Endometrial microvascular endothelial cells (primary cell): Measurements from ENCODE around the gene OXER1. TPM values are rescaled to one million over a fixed set of nuclear protein-coding genes. Genes with fewer than 3 reads are reported as not detected.

Source experiments
- in situ Hi-C: cut with HindIII; loops from 2 replicates; pipeline ENCODE4 v1.10.0; 2017; ENCODE audit warnings: low sequenced_read_pairs, low pct_unique_long_range_greater_than_20kb; ENCODE audit errors: inconsistent ontology term
- total RNA-seq: library from RNA; depleted of rRNA; stranded (reverse); fragments of >200 nt; gene quantifications from one replicate; pipeline ENCODE4 v1.2.3, GENCODE V29; 2015; ENCODE audit errors: inconsistent ontology term

OXER1 gene
- total RNA-seq, 1 donor from 2014 or later, result not detected

- in situ Hi-C loops, result no loop called here
Observed at GRCh38 chr2:42775186-42775585, 11.3 kb upstream of the OXER1 start.

- in situ Hi-C loops, result no loop called here
Observed at GRCh38 chr2:42771546-42772153, 7.7 kb upstream of the OXER1 start.

- in situ Hi-C loops, result no loop called here
Observed at GRCh38 chr2:42770288-42771131, 6.6 kb upstream of the OXER1 start.

GRCh38 chr2:42769583-42770287 is 5.8 kb upstream of the OXER1 start:
- in situ Hi-C loops, result no loop called here

- in situ Hi-C loops, result no loop called here
Observed at GRCh38 chr2:42768706-42769256, 4.8 kb upstream of the OXER1 start.

GRCh38 chr2:42767899-42768705 is 4.2 kb upstream of the OXER1 start:
- in situ Hi-C loops, result no loop called here

GRCh38 chr2:42767080-42767898 is 3.4 kb upstream of the OXER1 start:
- in situ Hi-C loops, result no loop called here

- in situ Hi-C loops, result no loop called here
Observed at GRCh38 chr2:42765686-42766085, 1.8 kb upstream of the OXER1 start.

GRCh38 chr2:42764901-42765300 is 966 bp upstream of the OXER1 start:
- in situ Hi-C loops, result no loop called here

- in situ Hi-C loops, result no loop called here
Observed at GRCh38 chr2:42762823-42763804, 821 bp downstream of the OXER1 start.

GRCh38 chr2:42762155-42762554 is 1.8 kb downstream of the OXER1 start:
- in situ Hi-C loops, result no loop called here

- in situ Hi-C loops, result no loop called here
Observed at GRCh38 chr2:42761554-42761953, 2.4 kb downstream of the OXER1 start.

GRCh38 chr2:42758751-42759150 is 5.2 kb downstream of the OXER1 start:
- in situ Hi-C loops, result no loop called here

- in situ Hi-C loops, result no loop called here
Observed at GRCh38 chr2:42757981-42758740, 5.8 kb downstream of the OXER1 start.

- in situ Hi-C loops, result no loop called here
Observed at GRCh38 chr2:42756966-42757513, 6.9 kb downstream of the OXER1 start.

GRCh38 chr2:42756150-42756775 is 7.7 kb downstream of the OXER1 start:
- in situ Hi-C loops, result no loop called here
